Neural cell (in vitro differentiated cells): Measurements from ENCODE around the gene RPL36. TPM values are rescaled to one million over a fixed set of nuclear protein-coding genes. Genes with fewer than 3 reads are reported as not detected.

Experiments
- H2AFZ ChIP-seq: fragments of 200-600, 300-800 bp; sonication (generic), shearing (Covaris generic); 2 replicates; pipeline ENCODE4 v1.6.0; 2014; ENCODE audit warnings: low read depth, mild to moderate bottlenecking, antibody characterized with exemption, low read length, moderate library complexity
- H3F3A ChIP-seq: fragments of 200-600 bp; shearing (Covaris generic); 2 replicates; pipeline ENCODE4 v1.6.1; 2016; ENCODE audit warnings: mild to moderate bottlenecking, moderate library complexity, mixed read lengths, antibody characterized with exemption, low read length; ENCODE audit not compliant: insufficient read depth, poor library complexity, severe bottlenecking
- H3K27ac ChIP-seq: fragments of 200-600, 300-800 bp; sonication (generic), shearing (Covaris generic); 2 replicates; pipeline ENCODE4 v1.5.1; 2014; ENCODE audit warnings: mild to moderate bottlenecking, low read length, moderate library complexity
- H3K27me3 ChIP-seq: fragments of 300-800, 200-600 bp; sonication (generic), shearing (Covaris generic); 2 replicates; pipeline ENCODE4 v1.6.0; 2014; ENCODE audit warnings: mild to moderate bottlenecking, low read depth, low read length, moderate library complexity; ENCODE audit not compliant: insufficient read depth
- H3K36me3 ChIP-seq: fragments of 300-800, 200-600 bp; sonication (generic), shearing (Covaris generic); 2 replicates; pipeline ENCODE4 v1.5.1; 2014; ENCODE audit warnings: mild to moderate bottlenecking, antibody characterized with exemption, low read length, moderate library complexity; ENCODE audit not compliant: insufficient read depth
- H3K4me2 ChIP-seq: fragments of 300-800, 200-600 bp; sonication (generic), shearing (Covaris generic); 2 replicates; pipeline ENCODE4 v1.6.0; 2014; ENCODE audit warnings: mild to moderate bottlenecking, low read length
- H3K4me3 ChIP-seq: fragments of 300-800, 200-600 bp; sonication (generic), shearing (Covaris generic); 2 replicates; pipeline ENCODE4 v1.5.1; 2014; ENCODE audit warnings: mild to moderate bottlenecking, low read length, moderate library complexity
- H3K79me2 ChIP-seq: fragments of 200-600 bp; shearing (Covaris generic); replicated peaks from 2 replicates; pipeline ENCODE4 v1.6.0; 2014; ENCODE audit warnings: mild to moderate bottlenecking, low read length, moderate library complexity; ENCODE audit not compliant: insufficient read depth
- H3K9ac ChIP-seq: fragments of 300-800, 200-600 bp; sonication (generic), shearing (Covaris generic); 2 replicates; pipeline ENCODE4 v1.6.1; 2016; ENCODE audit warnings: mild to moderate bottlenecking, low read length, mixed read lengths
- H3K9me2 ChIP-seq: fragments of 200-600 bp; shearing (Covaris generic); 2 replicates; pipeline ENCODE4 v1.6.1; 2016; ENCODE audit warnings: mild to moderate bottlenecking, low read length, mixed read lengths; ENCODE audit not compliant: insufficient read depth
- H3K9me3 ChIP-seq: fragments of 200-600, 300-800 bp; sonication (generic), shearing (Covaris generic); 2 replicates; pipeline ENCODE4 v1.6.1; 2016; ENCODE audit warnings: mild to moderate bottlenecking, mixed run types, low read length, moderate library complexity, mixed read lengths
- H4K20me1 ChIP-seq: fragments of 200-600 bp; shearing (Covaris generic); 2 replicates; pipeline ENCODE4 v1.6.1; 2016; ENCODE audit warnings: mild to moderate bottlenecking, mixed run types; ENCODE audit not compliant: insufficient read depth
- EP300 ChIP-seq: fragments of 450-650 bp; conservative IDR thresholded peaks from 2 replicates; pipeline ENCODE4 v1.6.1; 2014; ENCODE audit warnings: antibody characterized with exemption, mild to moderate bottlenecking, moderate library complexity; ENCODE audit not compliant: poor library complexity, severe bottlenecking
- EZH2 ChIP-seq: fragments of 200-600, 300-800 bp; shearing (Covaris generic), sonication (generic); IDR thresholded peaks from 2 replicates; pipeline ENCODE4 v1.6.1; 2014; ENCODE audit warnings: antibody characterized with exemption, low read length, borderline replicate concordance, mild to moderate bottlenecking; ENCODE audit not compliant: insufficient read depth, poor library complexity, severe bottlenecking
- MXI1 ChIP-seq: fragments of 450-650 bp; conservative IDR thresholded peaks from 2 replicates; pipeline ENCODE4 v1.6.1; 2014; ENCODE audit warnings: antibody characterized with exemption, mild to moderate bottlenecking; ENCODE audit not compliant: poor library complexity, severe bottlenecking
- POLR2AphosphoS5 ChIP-seq: IDR thresholded peaks from 2 replicates; pipeline ENCODE4 v1.6.1; 2012
- RAD21 ChIP-seq: fragments of 450-650 bp; conservative IDR thresholded peaks from 2 replicates; pipeline ENCODE4 v1.6.1; 2014; ENCODE audit warnings: antibody characterized with exemption, mild to moderate bottlenecking, moderate library complexity
- SMC3 ChIP-seq: fragments of 450-650 bp; conservative IDR thresholded peaks from 2 replicates; pipeline ENCODE4 v1.6.1; 2014; ENCODE audit warnings: antibody characterized with exemption, mild to moderate bottlenecking, moderate library complexity; ENCODE audit not compliant: poor library complexity
- TAF1 ChIP-seq: IDR thresholded peaks from 2 replicates; pipeline ENCODE4 v1.6.1; 2012; ENCODE audit warnings: low read depth
- polyA plus RNA-seq: library from polyadenylated mRNA; depleted of rRNA; stranded (reverse); fragments of >200 nt; gene quantifications from 2 replicates; pipeline ENCODE4 v1.2.3, GENCODE V29; 2014
- TF ChIP-seq, protein P1 (sequence below): IDR thresholded peaks from 2 replicates; pipeline ENCODE4 v1.6.1; 2012; ENCODE audit warnings: borderline replicate concordance
- TF ChIP-seq, protein P2 (sequence below): fragments of 450-650 bp; IDR thresholded peaks from 2 replicates; pipeline ENCODE4 v1.5.1; 2014; ENCODE audit warnings: antibody characterized with exemption, mild to moderate bottlenecking, moderate library complexity; ENCODE audit not compliant: poor library complexity, severe bottlenecking

RPL36 gene
- polyA plus RNA-seq, 1 donor from 2014 or later = 358 TPM

DNA sequence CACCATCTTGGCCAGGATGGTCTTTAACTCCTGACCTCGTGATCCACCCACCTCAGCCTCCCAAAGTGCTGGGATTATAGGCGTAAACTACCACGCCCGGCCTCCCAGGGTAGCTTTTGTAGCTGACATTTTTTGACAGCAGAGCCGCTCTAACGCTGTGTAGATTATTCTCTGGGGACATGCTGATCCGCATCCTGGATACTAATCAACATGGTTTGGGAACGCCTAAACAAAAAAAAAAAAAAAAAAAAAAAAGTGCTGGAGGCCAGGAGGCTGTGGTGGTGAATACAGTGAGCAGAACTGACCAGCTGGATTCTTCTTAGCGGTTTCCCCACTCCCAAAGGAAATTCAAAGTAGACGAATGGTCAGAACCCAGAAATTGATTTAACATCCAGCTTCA, 24.7 kb downstream of the RPL36 start:
- TF ChIP-seq, protein P1, sequence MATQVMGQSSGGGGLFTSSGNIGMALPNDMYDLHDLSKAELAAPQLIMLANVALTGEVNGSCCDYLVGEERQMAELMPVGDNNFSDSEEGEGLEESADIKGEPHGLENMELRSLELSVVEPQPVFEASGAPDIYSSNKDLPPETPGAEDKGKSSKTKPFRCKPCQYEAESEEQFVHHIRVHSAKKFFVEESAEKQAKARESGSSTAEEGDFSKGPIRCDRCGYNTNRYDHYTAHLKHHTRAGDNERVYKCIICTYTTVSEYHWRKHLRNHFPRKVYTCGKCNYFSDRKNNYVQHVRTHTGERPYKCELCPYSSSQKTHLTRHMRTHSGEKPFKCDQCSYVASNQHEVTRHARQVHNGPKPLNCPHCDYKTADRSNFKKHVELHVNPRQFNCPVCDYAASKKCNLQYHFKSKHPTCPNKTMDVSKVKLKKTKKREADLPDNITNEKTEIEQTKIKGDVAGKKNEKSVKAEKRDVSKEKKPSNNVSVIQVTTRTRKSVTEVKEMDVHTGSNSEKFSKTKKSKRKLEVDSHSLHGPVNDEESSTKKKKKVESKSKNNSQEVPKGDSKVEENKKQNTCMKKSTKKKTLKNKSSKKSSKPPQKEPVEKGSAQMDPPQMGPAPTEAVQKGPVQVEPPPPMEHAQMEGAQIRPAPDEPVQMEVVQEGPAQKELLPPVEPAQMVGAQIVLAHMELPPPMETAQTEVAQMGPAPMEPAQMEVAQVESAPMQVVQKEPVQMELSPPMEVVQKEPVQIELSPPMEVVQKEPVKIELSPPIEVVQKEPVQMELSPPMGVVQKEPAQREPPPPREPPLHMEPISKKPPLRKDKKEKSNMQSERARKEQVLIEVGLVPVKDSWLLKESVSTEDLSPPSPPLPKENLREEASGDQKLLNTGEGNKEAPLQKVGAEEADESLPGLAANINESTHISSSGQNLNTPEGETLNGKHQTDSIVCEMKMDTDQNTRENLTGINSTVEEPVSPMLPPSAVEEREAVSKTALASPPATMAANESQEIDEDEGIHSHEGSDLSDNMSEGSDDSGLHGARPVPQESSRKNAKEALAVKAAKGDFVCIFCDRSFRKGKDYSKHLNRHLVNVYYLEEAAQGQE = no peak
- TF ChIP-seq MXI1 (no peak), TAF1 (no peak), EP300 (no peak), SMC3 (no peak), RAD21 (no peak), EZH2 (no peak), POLR2AphosphoS5 (no peak)
- TF ChIP-seq, protein P2, sequence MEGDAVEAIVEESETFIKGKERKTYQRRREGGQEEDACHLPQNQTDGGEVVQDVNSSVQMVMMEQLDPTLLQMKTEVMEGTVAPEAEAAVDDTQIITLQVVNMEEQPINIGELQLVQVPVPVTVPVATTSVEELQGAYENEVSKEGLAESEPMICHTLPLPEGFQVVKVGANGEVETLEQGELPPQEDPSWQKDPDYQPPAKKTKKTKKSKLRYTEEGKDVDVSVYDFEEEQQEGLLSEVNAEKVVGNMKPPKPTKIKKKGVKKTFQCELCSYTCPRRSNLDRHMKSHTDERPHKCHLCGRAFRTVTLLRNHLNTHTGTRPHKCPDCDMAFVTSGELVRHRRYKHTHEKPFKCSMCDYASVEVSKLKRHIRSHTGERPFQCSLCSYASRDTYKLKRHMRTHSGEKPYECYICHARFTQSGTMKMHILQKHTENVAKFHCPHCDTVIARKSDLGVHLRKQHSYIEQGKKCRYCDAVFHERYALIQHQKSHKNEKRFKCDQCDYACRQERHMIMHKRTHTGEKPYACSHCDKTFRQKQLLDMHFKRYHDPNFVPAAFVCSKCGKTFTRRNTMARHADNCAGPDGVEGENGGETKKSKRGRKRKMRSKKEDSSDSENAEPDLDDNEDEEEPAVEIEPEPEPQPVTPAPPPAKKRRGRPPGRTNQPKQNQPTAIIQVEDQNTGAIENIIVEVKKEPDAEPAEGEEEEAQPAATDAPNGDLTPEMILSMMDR = no peak
- Histone ChIP-seq H3K9me2 (no peaks in the 10 kb centered on the region), H2AFZ (no peak overlapping the region), H3K27me3 (no peaks in the 10 kb centered on the region), H3K4me3 (no peak overlapping the region), H3K27ac (no peak overlapping the region), H3K79me2 (peaks cover 24% of the 10 kb centered on the region), H3K4me2 (no peak overlapping the region), H3F3A (no peaks in the 10 kb centered on the region), H3K36me3 (no peaks in the 10 kb centered on the region), H4K20me1 (no peaks in the 10 kb centered on the region), H3K9ac (no peak overlapping the region), H3K9me3 (no peaks in the 10 kb centered on the region)

DNA sequence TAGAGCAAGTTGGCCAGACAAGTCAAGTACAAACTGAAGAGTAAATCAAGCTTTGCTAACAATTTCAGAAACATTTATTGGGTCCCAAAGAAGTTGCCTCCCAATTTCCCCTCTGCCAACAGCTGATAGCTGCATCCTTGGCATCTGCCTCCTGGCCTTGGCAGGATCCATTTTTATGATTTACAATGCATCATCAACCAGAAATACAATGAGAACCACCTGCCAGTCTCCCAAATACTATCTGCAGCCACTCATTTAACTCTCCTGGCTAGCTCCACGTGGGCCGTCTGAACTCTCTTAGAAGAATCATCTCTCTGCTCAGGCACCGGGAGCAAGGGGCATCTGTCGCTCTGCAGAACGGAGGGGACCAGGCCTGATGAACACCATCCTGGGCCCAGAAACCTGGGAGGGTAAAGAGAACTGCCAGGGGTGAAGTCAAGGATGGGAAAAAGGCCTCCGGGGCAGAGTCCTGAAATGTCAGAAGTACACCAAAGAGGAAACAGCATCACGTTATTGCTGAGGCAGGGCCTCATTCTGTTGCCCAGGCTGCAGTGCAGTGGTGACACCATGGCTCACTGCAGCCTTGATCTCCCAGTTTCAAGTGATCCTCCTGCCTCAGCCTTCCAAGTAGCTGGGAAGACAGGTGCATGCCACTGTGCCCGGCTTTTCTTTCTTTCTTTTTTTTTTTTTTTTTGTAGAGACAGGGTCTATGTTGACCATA, 27.3 kb downstream of the RPL36 start:
- Histone ChIP-seq H3K27me3 (no peaks in the 10 kb centered on the region), H3K9me2 (no peaks in the 10 kb centered on the region), H3K79me2 (peaks cover 24% of the 10 kb centered on the region), H3K9ac (no peak overlapping the region), H3F3A (no peaks in the 10 kb centered on the region), H3K36me3 (no peaks in the 10 kb centered on the region), H3K4me2 (no peak overlapping the region), H4K20me1 (no peaks in the 10 kb centered on the region), H3K4me3 (no peak overlapping the region), H3K27ac (no peak overlapping the region), H2AFZ (no peak overlapping the region), H3K9me3 (no peaks in the 10 kb centered on the region)
- TF ChIP-seq EP300 (no peak), SMC3 (no peak), RAD21 (no peak)
- TF ChIP-seq, protein P2 = no peak
